Activated naive CD4-positive, alpha-beta T cell treated with anti-CD3 and anti-CD28 coated beads, Interleukin-2, amount 50 U/mL, for 72 hours (primary cell): ENCODE results near the gene SULT1A2. TPM values are rescaled to one million over a fixed set of nuclear protein-coding genes. Genes with fewer than 3 reads are reported as not detected.
A peak's percentile ranks its signal among the peaks of the same experiment; 100 is the strongest.
"Not testable (repeated sequence)": the region's sequence is repeated elsewhere in the genome, so short reads cannot be mapped to it uniquely, and the experiment has no call there.

Experiments used
- ATAC-seq, 2 donors: fragments of 150-1000 bp; cut with Tn5 transposase; 2 replicates each; pipeline ENCODE4 v1.10.0; 2021; ENCODE audit warnings: mild to moderate bottlenecking in 2 of 2, moderate library complexity in 2 of 2
- DNase-seq, 2 donors: peaks; one replicate each; pipeline ENCODE4 v3.0.0; 2021 to 2022; ENCODE audit warnings: low spot score in 2 of 2
- H3K27ac Mint-ChIP-seq, 2 donors: one replicate each; pipeline ENCODE4 v1.8.0; 2022; ENCODE audit warnings: mild to moderate bottlenecking in 2 of 2, mixed read lengths in 2 of 2
- H3K36me3 Mint-ChIP-seq, 2 donors: one replicate each; pipeline ENCODE4 v1.8.0; 2022; ENCODE audit warnings: mixed read lengths in 2 of 2
- H3K9me3 Mint-ChIP-seq, 2 donors: one replicate each; pipeline ENCODE4 v1.8.0; 2022; ENCODE audit warnings: mixed read lengths in 2 of 2
- total RNA-seq, 2 donors: library from RNA; stranded (reverse); gene quantifications; one replicate each; pipeline ENCODE4 v1.2.3, GENCODE V29; 2022

Gene SULT1A2
- total RNA-seq, 2 donors from 2014 or later: 0.30 to 0.54 TPM

DNA sequence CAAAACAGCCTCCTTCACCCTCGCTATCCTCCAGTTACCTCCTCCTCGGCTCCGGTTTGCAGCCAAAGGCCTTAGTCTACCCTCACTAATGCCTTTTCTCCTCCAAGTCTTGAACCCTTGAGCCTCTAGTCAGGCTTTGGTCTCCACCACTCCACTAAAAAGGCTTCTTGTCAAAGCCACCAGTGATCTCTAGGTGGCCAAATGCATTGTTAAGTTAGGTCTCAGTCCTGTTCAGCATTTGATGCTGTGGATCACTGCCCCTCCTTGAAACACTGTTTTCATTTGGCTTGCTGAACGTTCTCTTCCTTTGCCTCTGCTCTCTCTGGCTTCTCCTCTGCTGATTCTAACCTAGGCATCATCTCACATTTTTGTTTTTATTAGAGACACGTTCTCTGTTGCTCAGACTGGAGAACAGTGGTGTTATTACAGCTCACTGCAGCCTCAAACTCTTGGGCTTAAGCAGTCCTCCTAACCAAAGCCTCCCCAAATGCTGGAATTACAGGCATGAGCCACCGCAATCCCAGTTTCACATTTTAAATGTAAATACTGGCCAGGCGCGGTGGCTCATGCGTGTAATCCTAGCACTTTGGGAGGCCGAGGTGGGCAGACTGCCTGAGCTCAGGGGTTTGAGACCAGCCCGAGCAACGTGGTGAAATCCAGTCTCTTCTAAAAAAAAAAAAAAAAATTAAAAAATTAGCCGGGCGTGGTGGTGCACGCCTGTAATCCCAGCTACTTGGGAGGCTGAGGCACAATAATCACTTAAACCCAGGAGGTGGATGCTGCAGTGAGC is 42.0 kb downstream of the SULT1A2 start:
- Mint-ChIP-seq H3K36me3 (peaks cover 14 to 18% of the 10 kb centered on the region in 2 donors), H3K27ac (peak overlapping the region in 1 of 2 donors; percentile 90), H3K9me3 (no peaks in the 10 kb centered on the region)
- ATAC-seq (no peak), DNase-seq (no peak)

DNA sequence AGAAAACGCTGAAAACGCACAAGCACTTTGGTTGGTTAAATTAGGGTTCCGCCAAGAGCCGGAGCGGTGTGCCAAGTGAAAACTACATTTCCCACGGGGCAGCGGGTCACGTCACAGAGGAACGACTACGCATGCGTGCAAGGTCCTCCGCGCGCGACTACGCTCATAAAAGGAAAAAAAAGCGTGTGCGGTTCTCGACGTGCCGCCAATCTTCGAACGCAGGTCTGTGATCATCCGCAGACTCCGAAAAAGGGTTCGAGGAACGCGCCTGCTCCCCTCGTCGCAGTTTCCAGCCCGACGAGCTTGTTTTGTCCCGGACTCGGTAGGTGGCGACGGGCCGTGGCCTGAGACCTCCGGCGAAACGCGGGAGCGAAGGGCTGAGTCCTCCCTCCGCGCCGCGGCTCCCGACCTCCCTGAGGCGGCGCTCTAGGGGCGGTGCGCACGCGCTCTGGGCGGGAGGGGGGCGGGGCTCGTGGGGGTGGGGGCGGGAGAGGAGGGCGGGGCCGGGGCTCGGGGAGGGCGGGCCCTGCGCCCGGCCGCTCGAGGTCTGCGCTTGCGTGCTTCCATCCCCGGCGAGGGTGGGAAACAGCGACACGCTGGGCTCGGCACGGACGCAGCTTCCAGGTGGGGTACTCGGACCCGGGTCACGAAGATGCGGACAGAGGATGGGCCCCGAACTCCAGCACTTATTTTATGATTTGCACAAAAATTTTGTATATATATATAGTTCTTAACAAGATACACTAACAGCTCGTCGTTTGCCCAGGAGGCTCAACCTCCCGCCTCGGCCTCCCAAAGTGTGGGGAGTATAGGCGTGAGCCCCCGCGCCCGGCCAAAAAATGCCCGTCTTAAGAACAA is 42.8 kb downstream of the SULT1A2 start, which contains the start of gene SGF29:
Gene SGF29 (plus strand): TSS at position 145 of the 858 bp plus-strand sequence. CDS start 27,150 bp downstream, outside the sequence.
- ATAC-seq (peak; percentile 83 to 85), DNase-seq (peak; percentile 88 to 94)
- Mint-ChIP-seq H3K27ac (peak within 1 kb of the TSS; percentile 90), H3K36me3 (peaks cover 9 to 12% of the 10 kb centered on the region in 2 donors), H3K9me3 (no peaks in the 10 kb centered on the region)

DNA sequence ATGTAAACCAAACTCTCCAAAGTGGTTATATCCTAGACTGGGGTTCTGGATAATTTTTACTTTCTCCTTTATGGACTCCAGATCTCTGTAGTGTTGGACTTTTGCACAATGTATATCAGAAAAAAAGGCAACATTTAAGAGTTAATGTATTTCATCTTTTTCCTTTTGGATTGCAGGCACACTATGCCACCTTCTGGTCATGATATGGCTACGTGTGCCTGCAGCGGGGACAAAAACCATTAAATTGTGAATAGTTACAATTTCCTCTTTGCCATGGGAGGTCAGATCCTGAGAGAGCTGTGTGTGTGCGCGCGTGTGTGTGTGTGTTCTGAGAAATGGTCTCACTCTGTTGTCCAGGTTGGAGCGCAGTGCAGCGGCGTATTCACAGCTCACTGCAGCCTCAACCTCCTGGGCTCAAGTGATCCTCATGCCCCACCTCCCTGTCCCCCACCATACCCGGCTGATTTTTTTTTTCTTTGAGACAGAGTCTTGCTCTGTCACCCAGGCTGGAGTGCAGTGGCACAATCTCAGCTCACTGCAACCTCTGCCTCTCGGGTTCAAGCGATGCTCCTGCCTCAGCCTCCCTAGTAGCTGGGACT is 47.5 kb downstream of the SULT1A2 start:
- Mint-ChIP-seq H3K27ac (no peak overlapping the region), H3K36me3 (no peaks in the 10 kb centered on the region), H3K9me3 (no peaks in the 10 kb centered on the region)
- DNase-seq (no peak), ATAC-seq (no peak)

DNA sequence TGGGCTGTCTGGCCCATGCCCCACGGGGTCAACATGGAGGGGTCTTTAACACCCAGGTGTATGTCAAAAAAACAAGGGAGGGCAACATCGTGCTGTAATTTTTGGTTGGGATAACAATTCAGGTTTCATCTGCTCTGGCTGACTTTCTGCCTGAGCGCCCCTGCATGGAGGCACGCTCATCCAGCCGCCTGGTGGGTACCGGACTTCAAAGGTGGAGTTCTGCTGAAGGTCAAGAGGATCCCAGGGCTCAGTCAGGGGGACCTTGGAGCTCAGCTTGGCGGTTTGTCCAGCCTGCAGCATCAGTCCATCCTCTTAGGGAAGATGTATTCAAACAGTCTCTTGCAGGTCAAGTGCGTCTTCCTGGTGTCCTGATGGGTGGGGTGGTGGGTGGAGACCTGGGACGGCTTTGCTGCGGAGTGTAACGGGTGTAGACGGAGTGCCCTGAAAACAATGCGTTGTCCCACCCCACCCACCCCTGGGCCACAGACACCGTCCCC is 48.5 kb downstream of the SULT1A2 start:
- no peaks in the 10 kb centered on the region for H3K36me3 Mint-ChIP-seq
- H3K27ac Mint-ChIP-seq: no peak overlapping the region
- no peaks in the 10 kb centered on the region for H3K9me3 Mint-ChIP-seq
- ATAC-seq (no peak), DNase-seq (no peak)

DNA sequence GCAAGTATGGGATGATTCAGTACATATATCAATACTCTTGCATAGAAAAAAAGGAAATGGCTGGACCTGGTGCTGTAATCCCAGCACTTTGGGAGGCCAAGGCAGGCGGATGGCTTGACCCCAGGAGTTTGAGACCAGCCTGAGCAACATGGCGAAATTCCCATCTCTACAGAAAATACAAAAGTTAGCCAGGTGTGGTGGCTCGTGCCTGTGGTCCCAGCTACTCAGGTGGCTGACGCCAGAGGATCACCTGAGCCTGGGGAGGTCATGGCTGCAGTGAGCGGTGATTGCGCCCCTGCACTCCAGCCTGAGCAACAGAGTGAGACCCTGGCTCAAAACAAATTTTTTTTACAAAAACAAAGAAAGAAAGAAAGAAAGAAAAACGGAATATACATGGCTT is 50.2 kb downstream of the SULT1A2 start:
- DNase-seq (no peak), ATAC-seq (no peak)
- Mint-ChIP-seq H3K27ac (no peak overlapping the region), H3K9me3 (no peaks in the 10 kb centered on the region), H3K36me3 (no peaks in the 10 kb centered on the region)

DNA sequence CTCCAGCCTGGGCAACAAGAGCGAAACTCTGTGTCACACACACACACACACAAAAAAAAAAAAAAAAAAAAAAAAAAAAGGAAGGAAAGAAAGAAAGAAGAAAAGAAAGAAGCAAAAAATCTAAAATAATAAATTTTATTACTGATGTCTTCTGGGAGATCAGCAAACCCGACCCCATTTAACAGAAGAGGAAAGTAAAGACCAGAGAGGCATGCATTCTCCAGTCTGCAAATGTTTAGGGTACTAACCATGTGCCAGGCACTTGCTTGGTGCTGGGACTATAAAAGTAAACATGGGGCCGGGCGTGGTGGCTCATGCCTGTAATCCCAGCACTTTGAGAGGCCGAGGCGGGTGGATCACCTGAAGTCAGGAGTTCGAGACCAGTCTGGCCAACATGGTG is 50.9 kb downstream of the SULT1A2 start:
- DNase-seq, H3K9me3 Mint-ChIP-seq, H3K36me3 Mint-ChIP-seq, ATAC-seq, H3K27ac Mint-ChIP-seq: not testable (repeated sequence)

DNA sequence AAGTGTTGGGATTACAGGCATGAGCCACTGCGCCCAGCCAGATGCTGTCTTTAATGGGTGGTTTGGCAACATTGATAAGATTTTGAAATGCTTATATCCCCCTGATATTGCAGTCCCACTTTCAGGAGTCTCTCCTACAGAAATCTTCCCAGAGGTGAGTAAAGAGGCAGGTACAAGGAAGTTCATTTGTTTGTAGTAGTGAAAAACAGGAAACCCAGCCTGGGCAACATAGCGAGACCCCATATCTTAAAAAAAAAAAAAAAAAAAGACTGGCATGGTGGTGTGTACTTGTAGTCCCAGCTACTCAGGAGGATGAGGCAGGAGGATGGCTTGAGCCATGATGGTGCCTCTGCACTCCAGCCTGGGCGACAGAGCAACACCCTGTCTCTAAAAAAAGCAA is 51.9 kb downstream of the SULT1A2 start:
- no peaks in the 10 kb centered on the region for H3K9me3 Mint-ChIP-seq
- no peaks in the 10 kb centered on the region for H3K36me3 Mint-ChIP-seq
- ATAC-seq: no peak

DNA sequence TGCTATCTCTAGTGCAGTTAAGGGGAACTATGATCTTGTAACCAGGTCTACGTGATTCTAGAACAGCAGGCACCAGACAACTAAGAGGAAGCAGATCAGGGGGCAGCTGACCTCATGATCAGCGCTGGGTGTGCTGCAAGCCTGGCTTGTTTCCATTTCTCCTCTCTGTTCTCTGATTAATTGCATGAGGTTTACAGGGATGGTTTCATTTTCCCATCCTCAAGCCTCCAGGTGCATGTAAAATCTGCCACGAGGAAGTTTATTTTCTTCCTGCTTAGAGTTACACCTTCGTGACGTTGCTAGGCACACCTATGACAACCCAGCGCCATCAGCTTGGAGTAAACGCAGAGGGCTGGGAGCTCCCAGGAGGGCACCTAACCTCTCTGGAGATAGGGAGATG is 53.8 kb downstream of the SULT1A2 start:
- ATAC-seq: no peak
- DNase-seq: no peak
- Mint-ChIP-seq H3K9me3 (no peaks in the 10 kb centered on the region), H3K27ac (no peak overlapping the region), H3K36me3 (no peaks in the 10 kb centered on the region)

More for the DNA sequence above, 51.9 kb downstream of the SULT1A2 start:
- no peak for DNase-seq
- H3K27ac Mint-ChIP-seq: no peak overlapping the region

DNA sequence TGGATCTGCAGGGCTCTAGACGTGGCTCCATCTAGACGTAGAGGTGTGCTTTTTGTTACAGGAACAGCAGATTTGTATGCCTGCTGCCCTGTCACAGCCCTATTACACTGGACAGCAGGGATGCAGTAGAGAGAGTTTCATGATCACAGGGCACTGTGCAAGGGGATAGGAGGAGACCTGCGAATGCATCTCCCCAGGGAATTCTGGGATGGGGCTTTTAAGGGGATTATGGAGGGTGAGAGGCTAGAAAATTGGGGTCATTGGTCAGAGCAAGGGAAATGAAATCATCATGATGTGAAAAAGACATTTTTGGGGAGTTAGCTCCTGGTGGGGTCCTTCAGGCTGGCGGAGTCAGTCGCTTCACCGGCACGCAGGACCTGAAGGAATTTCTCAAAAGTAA is 54.2 kb downstream of the SULT1A2 start:
- ATAC-seq (no peak), DNase-seq (no peak)
- no peaks in the 10 kb centered on the region for H3K36me3 Mint-ChIP-seq
- no peak overlapping the region for H3K27ac Mint-ChIP-seq
- no peaks in the 10 kb centered on the region for H3K9me3 Mint-ChIP-seq

Other genes with a start within 250 kb of the SULT1A2 start
- 1 to 10 TPM; 2.3 to 5.2 TPM for gene NPIPB6, start 233.5 kb downstream of the SULT1A2 start, total RNA-seq
- 10 to 100 TPM; 22.0 to 37.6 TPM for gene EIF3CL, start 193.2 kb downstream of the SULT1A2 start, total RNA-seq
- gene NPIPB7, start 124.7 kb downstream of the SULT1A2 start, total RNA-seq: under 1 TPM in 1 of 2 donors, not detected in 1; 0.19 TPM
- 10 to 100 TPM; 19.3 to 25.8 TPM for gene CLN3, start 105.0 kb downstream of the SULT1A2 start, total RNA-seq
- 1 to 10 TPM in 1 of 2 donors, under 1 TPM in 1; 0.93 to 2.9 TPM for gene APOBR, start 102.4 kb downstream of the SULT1A2 start, total RNA-seq
- gene IL27, start 90.2 kb downstream of the SULT1A2 start, total RNA-seq: not detected
- not detected for gene NUPR1, start 58.1 kb downstream of the SULT1A2 start, total RNA-seq
- 10 to 100 TPM; 10.7 to 22.1 TPM for gene SGF29, start 43.1 kb downstream of the SULT1A2 start, total RNA-seq
- 10 to 100 TPM in 1 of 2 donors, 1 to 10 TPM in 1; 8.2 to 15.6 TPM for gene SULT1A1, start 13.0 kb upstream of the SULT1A2 start, total RNA-seq
- gene NPIPB8, start 41.0 kb upstream of the SULT1A2 start, total RNA-seq: under 1 TPM in 1 of 2 donors, not detected in 1; 0.36 TPM
- gene EIF3C, start 114.4 kb upstream of the SULT1A2 start, total RNA-seq: 100 to 1,000 TPM; 467 to 604 TPM
- 1 to 10 TPM; 4.6 to 5.6 TPM for gene NPIPB9, start 154.7 kb upstream of the SULT1A2 start, total RNA-seq
- gene ATXN2L, start 225.9 kb upstream of the SULT1A2 start, total RNA-seq: 100 to 1,000 TPM; 317 to 377 TPM
- gene TUFM, start 249.3 kb upstream of the SULT1A2 start, total RNA-seq: 100 to 1,000 TPM; 235 to 315 TPM